Prostate gland (tissue), 2 donors: ENCODE results near the gene PEX6.
A peak's percentile ranks its signal among the peaks of the same experiment; 100 is the strongest.

Source experiments
- CTCF ChIP-seq, 4 experiments: fragments of 200-600 bp in 2 of 4; fragments of 450-650 bp in 2 of 4; sonication (generic) in 2 of 4; IDR thresholded peaks; 1 replicate in 3 of 4; 2 replicates in 1 of 4; pipeline ENCODE4 v1.5.1; 2016 to 2019; ENCODE audit warnings: antibody characterized with exemption in 4 of 4, mild to moderate bottlenecking in 2 of 4, moderate library complexity in 2 of 4
- POLR2AphosphoS5 ChIP-seq: sonication (generic); formaldehyde crosslinking; IDR thresholded peaks from one replicate; pipeline ENCODE4 v1.6.1; 2017; ENCODE audit warnings: antibody characterized with exemption

GRCh38 chr6:43013843-43014433 lies 35.0 kb upstream of the PEX6 start, which contains the start of the genes KLHDC3 and MEA1:
- TF ChIP-seq CTCF (IDR thresholded peaks at IDR 0.05) (no peak), POLR2AphosphoS5 (peak; percentile 100)
